ENCODE measurements around the gene TRAPPC3.

- TF ChIP-seq CTCF (conservative IDR thresholded peaks at IDR 0.05; ENCODE audit: low read depth in 2 of 2) (no peak), REST (IDR thresholded peaks at IDR 0.05; ENCODE audit: unreplicated experiment) (no peak)
Measured at GRCh38 chr1:36091698-36092097, 57.6 kb downstream of the TRAPPC3 start.
